NCI-H128 (cell line): ENCODE measurements around the gene PPP1R1C.
"Not testable (repeated sequence)": the region's sequence is repeated elsewhere in the genome, so short reads cannot be mapped to it uniquely, and the experiment has no call there.

Source experiments
- DNase-seq: peaks from one replicate; lab custom pipeline; 2025; ENCODE audit not compliant: unreplicated experiment; lab: John Stamatoyannopoulos, UW

PPP1R1C gene

DNA sequence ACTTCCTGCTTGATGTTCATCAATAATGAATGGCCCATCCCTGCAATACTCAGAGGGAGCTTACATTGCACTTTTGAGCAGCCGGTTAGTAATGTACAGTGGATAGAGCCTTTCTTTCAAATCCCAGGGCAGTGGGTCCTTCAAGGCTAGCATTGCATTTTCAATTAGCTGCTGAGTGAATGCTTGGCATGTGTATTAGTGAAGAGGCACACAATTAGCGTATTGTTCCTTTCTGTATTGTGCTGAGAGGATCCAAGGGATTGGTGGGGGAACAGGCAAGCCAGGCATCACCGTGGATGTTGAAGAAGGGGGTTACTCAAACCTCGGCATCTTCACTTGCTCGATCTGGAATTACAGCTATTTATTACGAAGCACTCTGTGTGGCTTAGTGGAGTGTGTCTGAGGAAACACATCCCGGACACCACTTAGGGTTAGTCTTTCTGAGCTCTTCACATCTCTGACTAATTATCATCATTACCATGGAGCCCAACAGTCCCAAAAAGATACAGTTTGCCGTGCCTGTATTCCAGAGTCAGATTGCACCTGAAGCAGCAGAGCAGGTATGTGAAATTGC, at the start of gene PPP1R1C:
PPP1R1C (plus strand) TSS at position 222 of the 574 bp plus-strand sequence; CDS start at position 480, 258 bp downstream.
- DNase-seq, result peak; percentile 26

DNA sequence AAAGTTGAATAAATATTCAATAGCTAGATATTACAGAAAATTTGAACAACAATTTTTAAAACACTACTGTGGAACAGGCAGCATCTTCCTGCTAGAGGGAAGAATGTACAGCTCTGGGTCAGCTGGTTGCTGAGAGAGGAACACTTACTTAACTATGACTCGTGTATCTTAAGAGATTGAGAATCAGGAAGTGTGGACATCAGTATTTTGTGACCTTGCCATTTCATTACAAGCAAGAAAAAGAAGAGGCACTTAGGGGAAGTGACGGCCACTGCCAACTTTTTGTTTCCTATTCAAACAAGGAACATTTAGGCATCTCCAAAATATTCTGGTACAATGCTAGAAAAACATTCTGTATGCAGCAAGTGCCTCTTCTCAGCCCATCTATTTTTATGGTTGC, 48.2 kb upstream of the PPP1R1C start:
- no peak for DNase-seq

- DNase-seq, result no peak
Observed at GRCh38 chr2:181943411-181944124, 42.1 kb upstream of the PPP1R1C start.

GRCh38 chr2:181944164-181944913, 41.3 kb upstream of the PPP1R1C start:
- DNase-seq, result no peak

GRCh38 chr2:181944914-181945291, 40.8 kb upstream of the PPP1R1C start:
- no peak for DNase-seq

DNA sequence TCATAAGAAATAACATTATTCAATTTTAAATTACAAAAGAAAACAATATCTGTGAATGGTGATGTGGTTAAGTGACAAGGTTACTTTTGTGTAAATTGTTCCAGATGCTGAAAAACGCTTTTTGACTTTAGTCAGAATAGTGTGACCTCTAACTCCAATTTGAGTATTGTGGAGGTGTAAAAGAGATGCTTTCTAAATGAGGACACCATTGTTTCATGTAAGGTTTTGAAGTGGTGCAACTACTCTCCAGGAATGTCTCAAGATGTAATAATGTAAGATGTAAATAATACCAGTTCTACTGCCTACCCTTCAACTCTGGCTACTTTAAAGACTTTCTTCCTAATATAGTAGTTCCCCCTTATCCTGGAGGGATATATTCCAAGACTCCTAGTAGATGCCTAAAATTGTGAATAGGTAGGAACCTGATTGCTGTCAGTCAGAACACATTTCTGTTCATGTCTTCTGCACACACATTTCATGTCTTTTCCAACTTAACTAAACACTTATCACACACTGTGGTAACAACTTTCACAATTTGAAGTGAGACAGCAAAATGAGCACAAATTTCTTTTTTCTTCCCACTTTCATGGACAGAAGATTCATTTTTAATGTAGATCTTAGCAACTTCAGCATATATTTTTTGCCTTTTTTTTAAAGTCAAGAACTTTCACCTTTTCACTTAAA, 39.1 kb upstream of the PPP1R1C start:
- DNase-seq, result no peak

GRCh38 chr2:181947273-181947672, 38.4 kb upstream of the PPP1R1C start:
- DNase-seq, result no peak

- DNase-seq, result no peak
Observed at GRCh38 chr2:181948227-181948626, 37.4 kb upstream of the PPP1R1C start.

DNA sequence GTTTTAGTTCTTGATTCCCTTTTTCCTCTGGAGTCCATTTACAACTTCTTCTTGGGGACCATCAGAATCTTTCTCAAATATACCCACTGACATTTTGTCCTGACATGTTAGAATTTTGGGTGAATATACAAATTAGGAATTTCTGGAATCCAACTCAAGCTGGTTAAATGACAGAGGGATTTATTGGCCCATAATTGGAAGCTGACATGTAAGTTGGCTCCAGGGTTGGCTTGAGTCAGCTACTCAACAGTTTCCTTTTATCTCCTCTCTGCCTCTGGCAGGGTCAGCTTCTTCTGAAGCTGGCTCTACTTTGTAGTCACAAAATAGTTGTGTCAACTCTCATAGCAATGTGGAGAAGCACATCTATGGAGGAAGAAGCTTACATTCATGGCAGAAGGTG, 36.6 kb upstream of the PPP1R1C start:
- no peak for DNase-seq

- no peak for DNase-seq
Observed at GRCh38 chr2:181952404-181953226, 33.0 kb upstream of the PPP1R1C start.

GRCh38 chr2:181953881-181954537, 31.6 kb upstream of the PPP1R1C start:
- DNase-seq, result no peak

- DNase-seq, result no peak
Observed at GRCh38 chr2:181954538-181954883, 31.1 kb upstream of the PPP1R1C start.

DNA sequence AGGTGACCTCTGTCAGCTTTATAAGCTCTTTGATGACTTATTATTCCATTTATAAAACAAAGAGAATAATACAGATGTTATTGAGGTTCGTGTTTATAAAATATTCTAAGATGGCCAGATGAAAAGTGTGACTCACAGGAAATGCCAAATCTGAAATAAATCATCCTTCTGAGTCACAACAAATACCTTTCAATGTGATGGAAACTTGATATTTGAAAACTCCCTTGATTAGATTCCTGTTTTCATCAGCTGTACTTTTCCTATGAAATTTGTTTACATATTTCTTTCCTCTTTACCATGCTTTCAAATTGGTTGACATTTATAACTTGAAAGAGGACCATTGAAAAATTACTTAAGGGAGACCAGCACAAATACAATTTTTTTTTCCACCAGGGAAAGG, 30.6 kb upstream of the PPP1R1C start:
- DNase-seq, result no peak

DNA sequence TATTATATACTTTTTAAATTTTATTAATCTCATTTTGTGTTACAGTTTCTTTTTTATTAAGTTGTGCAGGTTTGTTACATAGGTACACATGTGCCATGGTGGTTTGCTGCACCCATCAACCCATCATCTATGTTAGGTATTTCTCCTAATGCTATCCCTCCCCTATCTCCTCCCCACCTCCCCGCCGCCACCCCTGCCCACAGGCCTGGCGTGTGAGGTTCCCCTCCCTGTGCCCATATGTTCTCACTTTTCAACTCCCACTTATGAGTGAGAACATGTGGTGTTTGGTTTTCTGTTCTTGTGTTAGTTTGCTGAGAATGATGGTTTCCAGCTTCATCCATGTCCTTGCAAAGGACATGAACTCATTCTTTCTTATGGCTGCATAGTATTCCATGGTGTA, 29.8 kb upstream of the PPP1R1C start:
- DNase-seq, result not testable (repeated sequence)

DNA sequence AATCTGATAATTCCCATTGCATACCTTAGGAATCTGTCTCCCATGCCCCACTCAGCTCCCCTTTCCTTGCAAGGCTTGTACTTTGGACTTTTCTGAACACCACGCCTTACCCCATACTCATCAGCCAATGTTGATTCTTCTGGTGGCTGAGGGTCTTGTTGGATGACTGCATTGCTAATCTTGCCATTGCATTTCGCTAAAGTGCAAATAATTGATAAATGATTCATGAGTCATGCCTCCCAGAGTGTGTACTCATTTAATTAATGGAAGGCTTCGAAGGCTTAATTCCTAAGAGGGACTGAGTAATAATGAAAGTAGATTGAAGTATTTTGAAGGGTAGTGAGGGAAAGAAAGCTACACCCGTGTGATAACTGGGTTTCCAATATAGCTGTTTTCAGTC, 28.0 kb upstream of the PPP1R1C start:
- no peak for DNase-seq

DNA sequence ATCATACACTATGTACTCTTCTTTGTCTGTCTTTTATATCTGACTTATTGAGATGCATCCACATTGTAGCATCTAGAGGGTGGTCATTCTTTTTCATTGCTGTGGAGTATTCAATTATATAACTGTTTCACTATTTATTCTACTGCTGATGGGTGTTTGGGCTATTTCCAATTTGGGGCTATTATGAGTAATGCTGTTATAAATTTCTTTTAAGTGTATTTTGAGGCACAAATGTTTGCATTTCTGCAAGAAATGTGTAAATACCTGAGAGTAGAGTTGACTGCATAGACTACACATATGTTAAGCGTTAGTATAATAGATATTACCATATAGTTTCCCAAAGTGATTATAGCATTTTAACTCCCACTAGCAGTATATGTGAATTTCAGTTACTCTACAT, 26.9 kb upstream of the PPP1R1C start:
- DNase-seq, result no peak

DNA sequence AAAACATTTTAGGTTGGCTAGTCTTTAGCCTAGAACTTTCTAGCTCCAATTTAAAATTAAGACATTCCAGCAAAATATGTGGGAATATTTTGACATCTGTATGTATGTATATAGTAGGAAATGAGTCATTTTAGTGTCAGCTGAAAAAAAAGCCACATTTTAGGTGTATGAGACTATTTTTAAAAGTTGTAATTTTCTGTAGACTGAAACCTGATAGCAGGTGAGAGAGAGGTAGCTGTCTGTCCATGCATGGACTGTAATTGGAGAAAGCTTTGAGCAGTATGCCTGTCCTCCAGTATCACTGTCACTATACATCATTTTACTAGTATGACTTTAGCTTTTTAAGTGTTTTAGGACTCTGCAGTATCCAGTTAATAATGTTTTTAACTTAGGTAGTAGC, 26.1 kb upstream of the PPP1R1C start:
- DNase-seq, result no peak

DNA sequence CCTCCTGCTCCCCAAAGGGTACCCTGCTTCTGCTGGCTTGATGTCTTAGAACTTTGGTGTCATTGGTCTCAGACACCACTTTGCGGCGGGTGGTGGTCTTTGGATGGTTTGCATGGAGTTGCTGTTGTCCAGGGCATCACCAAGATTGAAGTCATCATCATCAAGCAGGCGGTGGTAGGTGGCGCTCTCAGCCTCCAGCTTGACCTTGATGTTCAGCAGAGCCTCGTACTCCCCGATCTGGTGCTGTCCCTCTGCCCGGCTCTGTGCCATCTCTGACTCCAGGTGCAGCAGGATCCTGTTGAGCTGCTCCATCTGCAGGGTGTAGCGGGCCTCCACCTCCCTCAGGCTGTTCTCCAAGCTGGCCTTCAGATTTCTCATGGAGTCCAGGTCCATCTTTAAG, 24.5 kb upstream of the PPP1R1C start:
- DNase-seq, result not testable (repeated sequence)

DNA sequence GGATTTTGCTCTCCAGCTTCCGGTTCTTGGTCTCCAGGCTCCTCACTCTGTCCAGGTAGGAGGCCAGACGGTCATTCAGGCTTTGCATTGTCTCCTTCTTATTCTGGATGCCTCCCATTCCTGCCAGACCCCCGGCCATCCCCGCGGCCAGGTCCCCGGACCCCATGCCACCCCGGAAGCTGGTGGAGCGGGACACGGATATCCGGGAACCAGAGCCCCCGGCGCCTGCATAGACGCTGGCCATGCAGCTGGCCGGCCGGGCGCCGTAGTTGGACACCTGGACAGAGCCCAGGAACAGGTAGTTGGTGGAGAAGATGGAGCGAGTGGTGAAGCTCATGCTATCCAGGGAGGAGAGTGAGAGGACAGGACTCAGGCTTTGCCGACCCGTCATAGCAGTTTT, 23.5 kb upstream of the PPP1R1C start:
- DNase-seq, result no peak

GRCh38 chr2:181970160-181970794, 15.4 kb upstream of the PPP1R1C start:
- DNase-seq, result no peak
